Measurements from ENCODE around the gene PIK3R2. TPM values are rescaled to one million over a fixed set of nuclear protein-coding genes. Genes with fewer than 3 reads are reported as not detected.

Gene PIK3R2
- total RNA-seq, 1 donor from 2014 or later, result 61.2 TPM

DNA sequence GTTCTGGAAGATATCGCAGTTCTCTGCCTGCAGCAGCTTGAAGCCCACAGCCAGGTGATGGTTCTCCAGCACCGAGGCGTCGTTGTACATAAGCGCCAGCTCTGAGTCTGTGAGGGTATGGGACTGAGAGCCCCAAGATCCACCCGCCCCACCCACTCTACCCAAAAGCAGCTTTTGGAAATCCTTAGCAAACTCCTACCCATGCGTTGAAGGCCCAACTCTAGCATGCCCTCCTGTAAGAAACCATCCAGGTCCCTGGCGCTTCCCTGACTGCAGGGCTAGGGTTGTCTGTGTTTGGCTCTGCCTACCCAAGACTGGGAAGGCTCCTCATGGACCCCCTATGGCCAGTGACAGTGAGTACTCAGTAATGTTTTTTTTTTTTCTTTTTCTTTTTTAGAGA is 63.8 kb downstream of the PIK3R2 start:
- TF ChIP-seq, protein P1, sequence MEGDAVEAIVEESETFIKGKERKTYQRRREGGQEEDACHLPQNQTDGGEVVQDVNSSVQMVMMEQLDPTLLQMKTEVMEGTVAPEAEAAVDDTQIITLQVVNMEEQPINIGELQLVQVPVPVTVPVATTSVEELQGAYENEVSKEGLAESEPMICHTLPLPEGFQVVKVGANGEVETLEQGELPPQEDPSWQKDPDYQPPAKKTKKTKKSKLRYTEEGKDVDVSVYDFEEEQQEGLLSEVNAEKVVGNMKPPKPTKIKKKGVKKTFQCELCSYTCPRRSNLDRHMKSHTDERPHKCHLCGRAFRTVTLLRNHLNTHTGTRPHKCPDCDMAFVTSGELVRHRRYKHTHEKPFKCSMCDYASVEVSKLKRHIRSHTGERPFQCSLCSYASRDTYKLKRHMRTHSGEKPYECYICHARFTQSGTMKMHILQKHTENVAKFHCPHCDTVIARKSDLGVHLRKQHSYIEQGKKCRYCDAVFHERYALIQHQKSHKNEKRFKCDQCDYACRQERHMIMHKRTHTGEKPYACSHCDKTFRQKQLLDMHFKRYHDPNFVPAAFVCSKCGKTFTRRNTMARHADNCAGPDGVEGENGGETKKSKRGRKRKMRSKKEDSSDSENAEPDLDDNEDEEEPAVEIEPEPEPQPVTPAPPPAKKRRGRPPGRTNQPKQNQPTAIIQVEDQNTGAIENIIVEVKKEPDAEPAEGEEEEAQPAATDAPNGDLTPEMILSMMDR (IDR thresholded peaks at IDR 0.05; ENCODE audit: unreplicated experiment), result no peak
- Mint-ChIP-seq H3K36me3 (ENCODE audit: insufficient read depth) (no peaks in the 10 kb centered on the region), H3K27me3 (peaks cover 31% of the 10 kb centered on the region), H3K4me3 (ENCODE audit: low read depth) (no peak overlapping the region), H3K9me3 (ENCODE audit: low read depth) (no peaks in the 10 kb centered on the region), H3K4me1 (ENCODE audit: low read depth) (no peaks in the 10 kb centered on the region), H3K27ac (no peak overlapping the region)
- no peak for DNase-seq (ENCODE audit: low spot score, unreplicated experiment)

GRCh38 chr19:18218159-18218558 is 65.2 kb downstream of the PIK3R2 start:
- Mint-ChIP-seq H3K4me3 (ENCODE audit: low read depth) (no peak overlapping the region), H3K36me3 (ENCODE audit: insufficient read depth) (no peaks in the 10 kb centered on the region), H3K27ac (no peak overlapping the region), H3K4me1 (ENCODE audit: low read depth) (no peaks in the 10 kb centered on the region), H3K27me3 (peaks cover 34% of the 10 kb centered on the region), H3K9me3 (ENCODE audit: low read depth) (no peaks in the 10 kb centered on the region)
- TF ChIP-seq, protein P1 (IDR thresholded peaks at IDR 0.05; ENCODE audit: unreplicated experiment), result no peak
- DNase-seq (ENCODE audit: low spot score, unreplicated experiment), result no peak

- no peak overlapping the region for H3K4me3 Mint-ChIP-seq (ENCODE audit: low read depth)
- no peaks in the 10 kb centered on the region for H3K9me3 Mint-ChIP-seq (ENCODE audit: low read depth)
- TF ChIP-seq, protein P1 (IDR thresholded peaks at IDR 0.05; ENCODE audit: unreplicated experiment), result no peak
- H3K27me3 Mint-ChIP-seq, result peaks cover 34% of the 10 kb centered on the region
- no peak for DNase-seq (ENCODE audit: low spot score, unreplicated experiment)
- no peaks in the 10 kb centered on the region for H3K4me1 Mint-ChIP-seq (ENCODE audit: low read depth)
- H3K36me3 Mint-ChIP-seq (ENCODE audit: insufficient read depth), result no peaks in the 10 kb centered on the region
- no peak overlapping the region for H3K27ac Mint-ChIP-seq
Observed at GRCh38 chr19:18218600-18218999, 65.6 kb downstream of the PIK3R2 start.

Other genes with a start within 250 kb of the PIK3R2 start
- 80.2 and 84.3 TPM in 2 replicates for gene CCDC124, start 220.1 kb upstream of the PIK3R2 start, total RNA-seq
- 19.6 and 20.3 TPM in 2 replicates for gene KCNN1, start 186.1 kb upstream of the PIK3R2 start, total RNA-seq
- gene ARRDC2, start 145.0 kb upstream of the PIK3R2 start, total RNA-seq, result 3.3 and 4.3 TPM in 2 replicates
- not detected in 2 replicates for gene IL12RB1, start 66.2 kb upstream of the PIK3R2 start, total RNA-seq
- 10.7 and 11.1 TPM in 2 replicates for gene MAST3, start 55.4 kb upstream of the PIK3R2 start, total RNA-seq
- not detected in 2 replicates for gene IFI30, start 20.6 kb downstream of the PIK3R2 start, total RNA-seq
- gene MPV17L2, start 40.1 kb downstream of the PIK3R2 start, total RNA-seq, result 10.6 and 11.5 TPM in 2 replicates
- gene RAB3A, start 50.9 kb downstream of the PIK3R2 start, total RNA-seq, result 3.3 and 5.1 TPM in 2 replicates
- gene PDE4C, start 73.3 kb downstream of the PIK3R2 start, total RNA-seq, result 0.53 and 1.6 TPM in 2 replicates
- 10.5 and 10.9 TPM in 2 replicates for gene IQCN, start 121.3 kb downstream of the PIK3R2 start, total RNA-seq
- 158 and 168 TPM in 2 replicates for gene JUND, start 128.5 kb downstream of the PIK3R2 start, total RNA-seq
- 150 and 154 TPM in 2 replicates for gene LSM4, start 169.9 kb downstream of the PIK3R2 start, total RNA-seq
- gene PGPEP1, start 187.4 kb downstream of the PIK3R2 start, total RNA-seq, result 43.5 and 51.3 TPM in 2 replicates
- 10.5 and 14.4 TPM in 2 replicates for gene GDF15, start 233.0 kb downstream of the PIK3R2 start, total RNA-seq
- gene LRRC25, start 244.5 kb downstream of the PIK3R2 start, total RNA-seq, result not detected in 2 replicates